Measurements from ENCODE around the gene BAHCC1. TPM values are rescaled to one million over a fixed set of nuclear protein-coding genes. Genes with fewer than 3 reads are reported as not detected.
A peak's percentile ranks its signal among the peaks of the same experiment; 100 is the strongest.

Gene BAHCC1
- total RNA-seq, 1 experiment from 2014 or later: 29.8 TPM

DNA sequence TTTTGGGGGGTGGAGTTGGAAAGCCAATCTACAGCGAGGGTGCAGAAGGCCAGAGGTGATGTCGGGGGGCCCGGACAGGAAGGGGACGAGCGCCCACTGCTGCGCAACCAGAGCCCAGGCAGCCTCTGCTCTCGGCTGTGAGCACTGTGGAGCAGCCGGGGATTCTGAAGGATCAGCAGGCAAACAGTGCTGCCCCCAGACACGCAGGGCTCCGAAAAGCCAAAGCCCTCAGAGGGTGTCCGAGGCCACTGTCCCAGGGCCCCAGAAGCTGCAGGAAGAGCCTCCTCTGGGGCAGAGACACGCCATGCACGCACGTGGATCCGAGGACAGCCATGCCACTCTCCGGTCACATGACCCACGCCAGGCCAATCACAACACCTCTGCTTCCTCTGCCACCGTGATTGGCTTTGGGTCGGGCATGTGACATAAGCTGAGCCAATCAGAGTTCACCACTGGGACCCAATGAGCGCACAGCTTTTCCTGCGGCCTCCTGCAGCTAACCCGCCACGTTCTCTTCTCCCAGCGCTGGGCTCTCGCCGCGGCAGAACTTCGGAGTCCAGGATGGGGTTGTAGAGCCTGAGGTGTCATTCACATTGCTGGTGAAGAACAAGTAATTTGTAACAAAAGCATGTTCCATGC is 76.7 kb downstream of the BAHCC1 start:
- Mint-ChIP-seq H3K4me1 (no peaks in the 10 kb centered on the region), H3K36me3 (no peaks in the 10 kb centered on the region), H3K27me3 (ENCODE audit: low read depth) (no peaks in the 10 kb centered on the region; the same call in none of the 2 replicates), H3K9me3 (peaks cover 3% of the 10 kb centered on the region; the same call in 1 of the 2 replicates), H3K27ac (no peak overlapping the region), H3K4me3 (no peak overlapping the region)
- ChIA-PET CTCF (interaction anchor here (0.6 to 2.9 kb wide), 4 partner anchors 10 to 51 kb away, joined by 3 to 11 read pairs (median 6); no protein-coding TSS in a partner anchor), POLR2A (no interaction called here)
- TF ChIP-seq, protein P1, sequence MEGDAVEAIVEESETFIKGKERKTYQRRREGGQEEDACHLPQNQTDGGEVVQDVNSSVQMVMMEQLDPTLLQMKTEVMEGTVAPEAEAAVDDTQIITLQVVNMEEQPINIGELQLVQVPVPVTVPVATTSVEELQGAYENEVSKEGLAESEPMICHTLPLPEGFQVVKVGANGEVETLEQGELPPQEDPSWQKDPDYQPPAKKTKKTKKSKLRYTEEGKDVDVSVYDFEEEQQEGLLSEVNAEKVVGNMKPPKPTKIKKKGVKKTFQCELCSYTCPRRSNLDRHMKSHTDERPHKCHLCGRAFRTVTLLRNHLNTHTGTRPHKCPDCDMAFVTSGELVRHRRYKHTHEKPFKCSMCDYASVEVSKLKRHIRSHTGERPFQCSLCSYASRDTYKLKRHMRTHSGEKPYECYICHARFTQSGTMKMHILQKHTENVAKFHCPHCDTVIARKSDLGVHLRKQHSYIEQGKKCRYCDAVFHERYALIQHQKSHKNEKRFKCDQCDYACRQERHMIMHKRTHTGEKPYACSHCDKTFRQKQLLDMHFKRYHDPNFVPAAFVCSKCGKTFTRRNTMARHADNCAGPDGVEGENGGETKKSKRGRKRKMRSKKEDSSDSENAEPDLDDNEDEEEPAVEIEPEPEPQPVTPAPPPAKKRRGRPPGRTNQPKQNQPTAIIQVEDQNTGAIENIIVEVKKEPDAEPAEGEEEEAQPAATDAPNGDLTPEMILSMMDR (IDR thresholded peaks at IDR 0.05): no peak
- TF ChIP-seq ZNF232 (CRISPR knock-in tag; IDR thresholded peaks at IDR 0.05) (no peak), MYBL2 (CRISPR knock-in tag; IDR thresholded peaks at IDR 0.05) (no peak), ETV6 (CRISPR knock-in tag; IDR thresholded peaks at IDR 0.05) (0 out of 2 replicates have a peak, but pooled peaks have one; percentile 16), SMAD4 (CRISPR knock-in tag; IDR thresholded peaks at IDR 0.05) (no peak), ZNF396 (CRISPR knock-in tag; IDR thresholded peaks at IDR 0.05; ENCODE audit: borderline replicate concordance) (no peak), IRF2 (CRISPR knock-in tag; IDR thresholded peaks at IDR 0.05; ENCODE audit: borderline replicate concordance, low read depth) (no peak), GABPB1 (CRISPR knock-in tag; IDR thresholded peaks at IDR 0.05) (no peak), CREM (CRISPR knock-in tag; IDR thresholded peaks at IDR 0.05) (no peak), JAZF1 (CRISPR knock-in tag; IDR thresholded peaks at IDR 0.05) (no peak), NR2C2 (CRISPR knock-in tag; IDR thresholded peaks at IDR 0.05) (no peak), NR1H2 (CRISPR knock-in tag; IDR thresholded peaks at IDR 0.05) (no peak), GRHL2 (CRISPR knock-in tag; IDR thresholded peaks at IDR 0.05; ENCODE audit: insufficient replicate concordance, severe bottlenecking) (no peak), FOXP1 (CRISPR knock-in tag; IDR thresholded peaks at IDR 0.05; ENCODE audit: borderline replicate concordance) (no peak), RELA (CRISPR knock-in tag; IDR thresholded peaks at IDR 0.05; ENCODE audit: borderline replicate concordance) (no peak), NFYB (CRISPR knock-in tag; conservative IDR thresholded peaks at IDR 0.05; ENCODE audit: low read depth) (peak; percentile 86), ZNF121 (CRISPR knock-in tag; IDR thresholded peaks at IDR 0.05) (no peak), SMAD3 (CRISPR knock-in tag; IDR thresholded peaks at IDR 0.05; ENCODE audit: borderline replicate concordance) (no peak), FOXK1 (CRISPR knock-in tag; IDR thresholded peaks at IDR 0.05) (0 out of 2 replicates have a peak, but pooled peaks have one; percentile 24), EMX1 (CRISPR knock-in tag; IDR thresholded peaks at IDR 0.05) (no peak)
- TF ChIP-seq, protein P2, sequence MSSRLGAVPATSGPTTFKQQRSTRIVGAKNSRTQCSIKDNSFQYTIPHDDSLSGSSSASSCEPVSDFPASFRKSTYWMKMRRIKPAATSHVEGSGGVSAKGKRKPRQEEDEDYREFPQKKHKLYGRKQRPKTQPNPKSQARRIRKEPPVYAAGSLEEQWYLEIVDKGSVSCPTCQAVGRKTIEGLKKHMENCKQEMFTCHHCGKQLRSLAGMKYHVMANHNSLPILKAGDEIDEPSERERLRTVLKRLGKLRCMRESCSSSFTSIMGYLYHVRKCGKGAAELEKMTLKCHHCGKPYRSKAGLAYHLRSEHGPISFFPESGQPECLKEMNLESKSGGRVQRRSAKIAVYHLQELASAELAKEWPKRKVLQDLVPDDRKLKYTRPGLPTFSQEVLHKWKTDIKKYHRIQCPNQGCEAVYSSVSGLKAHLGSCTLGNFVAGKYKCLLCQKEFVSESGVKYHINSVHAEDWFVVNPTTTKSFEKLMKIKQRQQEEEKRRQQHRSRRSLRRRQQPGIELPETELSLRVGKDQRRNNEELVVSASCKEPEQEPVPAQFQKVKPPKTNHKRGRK (CRISPR knock-in tag; IDR thresholded peaks at IDR 0.05; ENCODE audit: borderline replicate concordance): no peak
- TF ChIP-seq, protein P3, sequence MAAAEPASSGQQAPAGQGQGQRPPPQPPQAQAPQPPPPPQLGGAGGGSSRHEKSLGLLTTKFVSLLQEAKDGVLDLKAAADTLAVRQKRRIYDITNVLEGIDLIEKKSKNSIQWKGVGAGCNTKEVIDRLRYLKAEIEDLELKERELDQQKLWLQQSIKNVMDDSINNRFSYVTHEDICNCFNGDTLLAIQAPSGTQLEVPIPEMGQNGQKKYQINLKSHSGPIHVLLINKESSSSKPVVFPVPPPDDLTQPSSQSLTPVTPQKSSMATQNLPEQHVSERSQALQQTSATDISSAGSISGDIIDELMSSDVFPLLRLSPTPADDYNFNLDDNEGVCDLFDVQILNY (CRISPR knock-in tag; IDR thresholded peaks at IDR 0.05): no peak
- TF ChIP-seq, protein P4, sequence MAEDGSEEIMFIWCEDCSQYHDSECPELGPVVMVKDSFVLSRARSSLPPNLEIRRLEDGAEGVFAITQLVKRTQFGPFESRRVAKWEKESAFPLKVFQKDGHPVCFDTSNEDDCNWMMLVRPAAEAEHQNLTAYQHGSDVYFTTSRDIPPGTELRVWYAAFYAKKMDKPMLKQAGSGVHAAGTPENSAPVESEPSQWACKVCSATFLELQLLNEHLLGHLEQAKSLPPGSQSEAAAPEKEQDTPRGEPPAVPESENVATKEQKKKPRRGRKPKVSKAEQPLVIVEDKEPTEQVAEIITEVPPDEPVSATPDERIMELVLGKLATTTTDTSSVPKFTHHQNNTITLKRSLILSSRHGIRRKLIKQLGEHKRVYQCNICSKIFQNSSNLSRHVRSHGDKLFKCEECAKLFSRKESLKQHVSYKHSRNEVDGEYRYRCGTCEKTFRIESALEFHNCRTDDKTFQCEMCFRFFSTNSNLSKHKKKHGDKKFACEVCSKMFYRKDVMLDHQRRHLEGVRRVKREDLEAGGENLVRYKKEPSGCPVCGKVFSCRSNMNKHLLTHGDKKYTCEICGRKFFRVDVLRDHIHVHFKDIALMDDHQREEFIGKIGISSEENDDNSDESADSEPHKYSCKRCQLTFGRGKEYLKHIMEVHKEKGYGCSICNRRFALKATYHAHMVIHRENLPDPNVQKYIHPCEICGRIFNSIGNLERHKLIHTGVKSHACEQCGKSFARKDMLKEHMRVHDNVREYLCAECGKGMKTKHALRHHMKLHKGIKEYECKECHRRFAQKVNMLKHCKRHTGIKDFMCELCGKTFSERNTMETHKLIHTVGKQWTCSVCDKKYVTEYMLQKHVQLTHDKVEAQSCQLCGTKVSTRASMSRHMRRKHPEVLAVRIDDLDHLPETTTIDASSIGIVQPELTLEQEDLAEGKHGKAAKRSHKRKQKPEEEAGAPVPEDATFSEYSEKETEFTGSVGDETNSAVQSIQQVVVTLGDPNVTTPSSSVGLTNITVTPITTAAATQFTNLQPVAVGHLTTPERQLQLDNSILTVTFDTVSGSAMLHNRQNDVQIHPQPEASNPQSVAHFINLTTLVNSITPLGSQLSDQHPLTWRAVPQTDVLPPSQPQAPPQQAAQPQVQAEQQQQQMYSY (CRISPR knock-in tag; IDR thresholded peaks at IDR 0.05): no peak
- TF ChIP-seq, protein P5, sequence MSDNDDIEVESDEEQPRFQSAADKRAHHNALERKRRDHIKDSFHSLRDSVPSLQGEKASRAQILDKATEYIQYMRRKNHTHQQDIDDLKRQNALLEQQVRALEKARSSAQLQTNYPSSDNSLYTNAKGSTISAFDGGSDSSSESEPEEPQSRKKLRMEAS (CRISPR knock-in tag; IDR thresholded peaks at IDR 0.05): peak; percentile 70
- TF ChIP-seq, protein P6, sequence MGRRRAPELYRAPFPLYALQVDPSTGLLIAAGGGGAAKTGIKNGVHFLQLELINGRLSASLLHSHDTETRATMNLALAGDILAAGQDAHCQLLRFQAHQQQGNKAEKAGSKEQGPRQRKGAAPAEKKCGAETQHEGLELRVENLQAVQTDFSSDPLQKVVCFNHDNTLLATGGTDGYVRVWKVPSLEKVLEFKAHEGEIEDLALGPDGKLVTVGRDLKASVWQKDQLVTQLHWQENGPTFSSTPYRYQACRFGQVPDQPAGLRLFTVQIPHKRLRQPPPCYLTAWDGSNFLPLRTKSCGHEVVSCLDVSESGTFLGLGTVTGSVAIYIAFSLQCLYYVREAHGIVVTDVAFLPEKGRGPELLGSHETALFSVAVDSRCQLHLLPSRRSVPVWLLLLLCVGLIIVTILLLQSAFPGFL (CRISPR knock-in tag; IDR thresholded peaks at IDR 0.05; ENCODE audit: borderline replicate concordance): no peak
- TF ChIP-seq, protein P7, sequence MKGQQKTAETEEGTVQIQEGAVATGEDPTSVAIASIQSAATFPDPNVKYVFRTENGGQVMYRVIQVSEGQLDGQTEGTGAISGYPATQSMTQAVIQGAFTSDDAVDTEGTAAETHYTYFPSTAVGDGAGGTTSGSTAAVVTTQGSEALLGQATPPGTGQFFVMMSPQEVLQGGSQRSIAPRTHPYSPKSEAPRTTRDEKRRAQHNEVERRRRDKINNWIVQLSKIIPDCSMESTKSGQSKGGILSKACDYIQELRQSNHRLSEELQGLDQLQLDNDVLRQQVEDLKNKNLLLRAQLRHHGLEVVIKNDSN (CRISPR knock-in tag; IDR thresholded peaks at IDR 0.05): peak; percentile 98
- TF ChIP-seq, protein P8, sequence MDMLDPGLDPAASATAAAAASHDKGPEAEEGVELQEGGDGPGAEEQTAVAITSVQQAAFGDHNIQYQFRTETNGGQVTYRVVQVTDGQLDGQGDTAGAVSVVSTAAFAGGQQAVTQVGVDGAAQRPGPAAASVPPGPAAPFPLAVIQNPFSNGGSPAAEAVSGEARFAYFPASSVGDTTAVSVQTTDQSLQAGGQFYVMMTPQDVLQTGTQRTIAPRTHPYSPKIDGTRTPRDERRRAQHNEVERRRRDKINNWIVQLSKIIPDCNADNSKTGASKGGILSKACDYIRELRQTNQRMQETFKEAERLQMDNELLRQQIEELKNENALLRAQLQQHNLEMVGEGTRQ (CRISPR knock-in tag; IDR thresholded peaks at IDR 0.05): peak; percentile 98
- DNase-seq (ENCODE audit: low spot score): peak; percentile 55
- ATAC-seq: peak; percentile 69
